SHP77 treated with DMSO at 0.1 percent for 48 hours (cell line): ENCODE measurements around the gene RPL10.
A peak's percentile ranks its signal among the peaks of the same experiment; 100 is the strongest.

ENCODE experiments used
- DNase-seq: peaks from one replicate; lab custom pipeline; 2025; lab: John Stamatoyannopoulos, UW

The RPL10 gene

DNA sequence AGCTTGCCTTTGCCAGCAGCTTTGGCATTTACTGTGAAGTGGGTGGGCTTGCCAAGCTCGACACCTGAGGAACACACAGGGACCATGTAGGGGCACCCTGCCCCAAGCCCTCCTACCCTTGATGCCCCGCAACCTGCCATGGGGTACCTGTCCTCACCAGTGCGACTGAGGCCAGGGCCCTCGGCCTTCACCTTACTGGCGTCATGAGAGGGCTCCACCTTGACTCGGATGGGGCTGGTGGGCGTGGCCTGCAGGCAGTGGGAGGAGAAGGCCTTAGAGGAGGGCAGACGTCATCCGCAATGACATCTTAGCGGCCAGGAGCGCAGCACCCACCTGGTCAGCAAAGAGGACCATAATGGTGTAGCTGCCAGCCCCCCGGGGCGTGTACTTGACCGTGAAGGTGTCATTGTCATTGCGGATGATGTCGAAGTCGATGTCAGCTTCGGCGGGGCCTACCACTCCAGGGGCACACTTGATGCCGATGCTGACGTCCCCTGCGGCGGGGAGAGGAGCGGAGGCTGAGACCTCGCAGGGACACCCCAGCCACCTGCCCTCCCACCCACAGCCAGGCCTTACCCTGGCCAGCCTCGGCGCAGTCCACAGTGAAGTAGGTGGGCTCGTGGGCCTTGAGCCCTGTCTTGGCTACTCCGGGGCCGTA is 36.0 kb upstream of the RPL10 start:
- no peak for DNase-seq

DNA sequence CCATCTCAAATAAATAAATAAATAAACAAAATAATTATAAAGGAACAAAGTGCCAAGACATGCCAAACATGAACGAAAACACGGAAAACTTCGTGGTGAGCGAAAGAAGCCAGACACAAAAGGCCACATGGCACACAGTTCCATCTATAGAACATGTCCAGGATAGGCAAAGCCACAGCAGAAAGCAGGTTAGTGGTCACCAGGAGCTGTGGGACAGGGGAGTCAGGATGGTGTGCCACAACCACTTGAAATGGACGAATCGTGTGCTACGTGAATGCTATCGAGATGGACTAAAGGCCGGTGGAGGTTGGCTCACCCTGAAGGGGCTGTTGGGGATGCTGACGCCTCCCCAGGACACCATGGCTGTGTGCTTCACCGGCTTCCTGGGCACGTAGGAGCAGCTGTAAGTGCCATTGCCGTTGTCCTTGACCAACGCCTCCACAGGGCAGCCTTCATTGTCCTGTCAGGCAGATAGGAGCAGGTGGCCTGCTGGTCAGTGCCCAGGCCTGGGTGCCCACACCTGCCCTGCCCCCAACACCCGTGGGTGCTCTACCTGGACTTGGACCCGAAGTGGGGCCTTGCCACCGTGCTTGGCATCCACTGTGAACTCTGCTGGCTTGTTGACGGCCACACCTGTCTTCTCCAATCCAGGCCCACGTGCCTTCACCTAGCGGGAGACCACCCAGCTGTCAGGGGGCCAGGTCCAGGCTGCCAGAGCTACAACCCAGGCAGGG is 34.3 kb upstream of the RPL10 start:
- DNase-seq = no peak

- no peak for DNase-seq
Measured at GRCh38 chrX:154365052-154365600, 33.1 kb upstream of the RPL10 start.

DNA sequence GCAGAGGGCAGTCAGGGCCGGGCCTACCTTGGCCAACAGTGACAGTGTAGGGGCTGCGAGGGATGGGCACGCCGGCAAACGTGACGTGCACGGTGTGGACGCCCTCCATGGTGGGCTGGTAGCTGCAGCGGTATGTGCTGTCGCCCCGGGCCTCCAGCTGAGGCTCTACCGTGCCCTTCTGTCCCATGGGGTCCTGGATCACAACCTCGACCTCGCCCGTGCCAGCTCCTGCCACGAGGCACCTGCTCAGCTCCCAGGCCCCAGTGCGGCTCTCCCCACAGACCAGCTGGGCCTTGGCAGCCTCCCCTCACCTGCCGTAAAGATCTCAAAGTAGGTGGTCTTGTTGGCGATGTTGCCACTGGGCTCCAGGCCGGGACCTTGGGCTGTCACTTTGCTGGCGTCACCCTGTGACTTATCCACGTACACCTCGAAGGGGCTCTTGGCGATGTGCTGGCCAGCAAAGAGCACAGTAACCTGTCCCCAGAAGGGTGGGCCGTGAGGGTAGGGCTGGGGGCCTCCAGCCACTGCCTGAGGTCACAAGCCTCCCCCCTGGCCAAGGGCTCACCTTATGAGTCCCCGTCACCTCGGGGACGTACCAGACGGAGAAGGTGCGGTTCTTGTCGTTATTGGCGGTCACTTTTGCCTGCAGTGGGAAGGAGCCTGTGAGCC is 32.0 kb upstream of the RPL10 start:
- no peak for DNase-seq

DNA sequence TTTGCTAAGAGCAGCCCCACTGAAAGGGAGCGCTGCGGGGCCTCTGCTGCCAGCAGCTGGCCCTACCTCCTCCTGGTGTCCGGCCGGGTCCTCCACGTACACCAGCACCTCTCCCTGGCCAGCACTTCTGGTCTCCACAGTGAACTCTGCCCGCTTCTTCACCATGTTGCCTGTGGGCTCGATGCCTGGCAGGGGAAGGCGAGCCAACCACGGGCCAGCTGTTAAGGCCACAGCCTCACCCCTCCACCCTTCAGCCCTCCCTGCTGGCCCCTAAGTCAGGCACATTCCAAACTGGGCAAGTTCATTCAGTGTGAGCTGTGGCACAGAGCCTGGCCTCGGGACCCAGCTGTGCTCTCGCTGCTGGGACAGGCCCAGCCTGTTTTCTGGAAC is 31.5 kb upstream of the RPL10 start:
- DNase-seq = no peak

- no peak for DNase-seq
Measured at GRCh38 chrX:154367474-154368308, 30.5 kb upstream of the RPL10 start.

DNA sequence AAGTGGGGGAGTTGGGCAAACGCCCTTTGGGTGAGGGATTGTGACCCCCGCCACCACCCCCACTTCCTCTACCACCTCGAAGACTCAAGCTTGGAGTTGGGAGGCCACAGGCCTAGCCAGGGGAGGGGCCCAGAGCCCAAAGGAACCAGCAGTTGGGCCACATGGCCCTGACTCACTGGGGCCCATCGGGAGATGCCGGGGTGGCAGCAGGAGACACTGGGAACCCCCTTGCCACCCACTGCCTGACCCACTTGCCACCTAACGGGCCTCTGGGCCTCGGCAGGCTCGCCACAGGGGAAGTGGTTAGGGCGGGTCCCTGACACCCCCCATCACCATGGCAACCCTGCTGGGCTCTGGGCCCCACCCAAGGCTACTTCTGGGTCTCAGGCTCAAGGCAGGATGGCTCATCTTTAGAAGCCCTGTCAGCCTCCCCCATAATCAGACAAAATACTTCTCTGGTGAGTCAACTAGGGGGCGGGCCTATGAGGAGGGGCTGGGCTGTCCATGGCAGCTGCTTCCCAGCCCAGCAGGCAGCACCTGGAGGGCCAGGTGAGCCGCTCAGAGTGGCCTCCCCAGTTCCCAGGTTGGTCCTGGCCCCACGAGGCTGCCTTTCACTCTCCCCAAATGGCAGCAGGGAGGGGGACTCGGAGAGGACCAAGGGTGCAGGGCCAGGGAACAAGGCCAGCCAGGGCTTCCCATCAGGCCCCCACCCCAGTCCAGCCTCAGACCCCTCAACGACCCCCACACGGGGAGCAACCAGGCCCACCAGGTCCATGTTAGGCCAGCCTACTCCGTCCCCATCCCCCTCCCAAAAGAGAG is 29.3 kb upstream of the RPL10 start:
- no peak for DNase-seq

GRCh38 chrX:154369449-154370299 is 28.5 kb upstream of the RPL10 start:
- no peak for DNase-seq

GRCh38 chrX:154370300-154371016 is 27.7 kb upstream of the RPL10 start:
- DNase-seq = no peak

GRCh38 chrX:154371017-154371788 is 27.0 kb upstream of the RPL10 start:
- peak; percentile 16 for DNase-seq

DNA sequence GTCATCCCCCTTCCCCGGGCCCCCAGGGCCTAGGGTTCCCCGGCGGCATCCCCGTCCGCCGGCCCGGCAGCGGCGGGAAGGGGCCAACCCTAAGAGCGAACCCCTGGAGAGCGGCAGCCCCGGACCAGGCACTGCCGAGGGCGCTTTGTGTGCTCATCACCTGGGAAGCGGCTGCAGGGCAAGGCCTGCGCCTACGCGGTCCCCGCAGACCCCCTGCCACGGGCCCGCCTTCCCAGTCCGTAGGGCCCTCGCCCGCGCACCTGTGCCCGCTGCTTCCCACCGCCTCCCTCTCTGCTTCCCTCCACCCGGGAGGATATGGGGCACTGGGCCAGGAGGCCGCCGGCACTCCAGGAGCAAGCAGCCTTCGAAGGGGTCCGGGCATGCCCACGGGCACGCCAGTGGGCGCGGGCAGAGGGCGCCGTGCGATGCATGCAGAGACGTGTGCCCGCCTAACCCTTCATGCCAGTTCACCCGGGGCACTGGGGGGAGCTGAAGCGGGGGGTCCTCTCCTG is 26.3 kb upstream of the RPL10 start:
- DNase-seq = no peak

GRCh38 chrX:154372612-154373022 is 25.6 kb upstream of the RPL10 start:
- no peak for DNase-seq

- no peak for DNase-seq
Measured at GRCh38 chrX:154373340-154374306, 24.6 kb upstream of the RPL10 start.

DNA sequence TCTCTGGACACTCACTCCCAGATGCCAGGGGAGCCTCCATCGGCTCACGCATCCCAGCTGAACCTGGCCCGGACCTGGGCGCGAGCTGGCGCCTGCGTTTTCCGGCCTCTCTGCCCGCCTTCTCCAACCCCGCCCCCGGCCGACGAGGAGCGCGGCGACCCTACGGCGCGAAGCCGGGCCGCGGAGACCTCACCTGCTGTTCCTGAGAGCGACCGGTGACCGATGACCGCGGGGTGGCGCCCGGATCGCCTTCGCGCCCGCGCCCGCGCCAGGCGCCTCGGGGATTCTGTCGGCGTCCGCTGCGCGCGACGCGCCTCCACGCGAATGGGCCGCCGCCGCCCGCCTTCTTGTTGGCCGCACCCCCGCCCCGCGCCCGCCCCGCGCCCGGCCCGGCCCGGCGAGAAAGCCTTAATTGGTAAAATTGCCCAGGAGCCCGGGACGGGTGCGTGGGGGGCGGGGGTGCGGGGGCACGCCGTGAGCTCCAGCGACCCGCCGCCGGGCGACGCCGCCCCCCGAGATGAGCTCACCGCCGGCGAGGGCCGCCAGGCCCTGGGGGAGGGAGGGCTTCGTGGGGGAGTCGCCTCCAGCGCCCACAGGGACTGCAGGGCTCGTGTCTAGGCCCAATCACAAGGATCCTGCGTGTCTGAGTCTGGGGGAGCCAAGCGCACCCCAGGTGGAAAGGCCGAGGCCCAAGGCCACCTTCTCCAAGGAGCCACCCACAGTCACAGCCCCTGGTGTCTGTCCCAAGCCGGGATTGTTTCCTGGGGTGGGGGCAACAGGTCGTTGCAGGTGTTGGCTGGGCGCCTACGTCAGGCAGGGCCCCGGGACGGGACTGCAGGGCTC is 23.6 kb upstream of the RPL10 start, which contains the start of gene FLNA:
Gene FLNA, minus strand, starts transcription at position 322 of the 843 bp plus-strand sequence. CDS start 3,389 bp downstream, outside the sequence.
- DNase-seq = no peak

GRCh38 chrX:154375156-154375504 is 23.0 kb upstream of the RPL10 start:
- no peak for DNase-seq

GRCh38 chrX:154376774-154377173 is 21.4 kb upstream of the RPL10 start:
- DNase-seq = no peak
